Esophagus mucosa (tissue), 1 donor: ENCODE data around the gene ASMT. TPM values are rescaled to one million over a fixed set of nuclear protein-coding genes. Genes with fewer than 3 reads are reported as not detected.
"Not testable (repeated sequence)": the region's sequence is repeated elsewhere in the genome, so short reads cannot be mapped to it uniquely, and the experiment has no call there.

Experiments used
- ATAC-seq: fragments of 200-7000 bp; cut with Tn5 transposase; one replicate; pipeline ENCODE4 v1.9.1; 2020
- total RNA-seq: library from RNA; stranded (reverse); gene quantifications from one replicate; pipeline ENCODE4 v1.2.4, GENCODE V29; 2023
- donor health status: DM: yes; HTN: yes; CAD: no.

ASMT gene
- total RNA-seq, result not detected

GRCh38 chrX:1614927-1615326 lies at the start of gene ASMT:
TSS of gene ASMT (plus strand) at chrX:1615059. CDS start at chrX:1615200, 141 bp downstream.
- no peak for ATAC-seq

- not testable (repeated sequence) for ATAC-seq
Observed at GRCh38 chrX:1574181-1574580, 40.7 kb upstream of the ASMT start.

- ATAC-seq, result no peak
Observed at GRCh38 chrX:1576201-1576992, 38.5 kb upstream of the ASMT start.

GRCh38 chrX:1577845-1578244 lies 37.0 kb upstream of the ASMT start:
- ATAC-seq, result no peak

- no peak for ATAC-seq
Observed at GRCh38 chrX:1578511-1579173, 36.2 kb upstream of the ASMT start.

- peak; percentile 71 for ATAC-seq
Observed at GRCh38 chrX:1581132-1581531, 33.7 kb upstream of the ASMT start.

GRCh38 chrX:1582686-1583437 lies 32.0 kb upstream of the ASMT start:
- ATAC-seq, result peak; percentile 57

GRCh38 chrX:1584237-1585011 lies 30.4 kb upstream of the ASMT start:
- ATAC-seq, result no peak

- no peak for ATAC-seq
Observed at GRCh38 chrX:1587161-1587560, 27.7 kb upstream of the ASMT start.

GRCh38 chrX:1589356-1590130 lies 25.3 kb upstream of the ASMT start:
- no peak for ATAC-seq

- peak; percentile 96 for ATAC-seq
Observed at GRCh38 chrX:1591102-1591862, 23.6 kb upstream of the ASMT start, which contains the start of gene AKAP17A. TSS of gene AKAP17A (plus strand) at chrX:1591604. CDS start at chrX:1593463, 1,859 bp downstream.

GRCh38 chrX:1591863-1592469 lies 22.9 kb upstream of the ASMT start:
- ATAC-seq, result peak; percentile 47

GRCh38 chrX:1592470-1593142 lies 22.3 kb upstream of the ASMT start:
- ATAC-seq, result peak; percentile 18

GRCh38 chrX:1593286-1594271 lies 21.3 kb upstream of the ASMT start:
- no peak for ATAC-seq

GRCh38 chrX:1595711-1596060 lies 19.2 kb upstream of the ASMT start:
- ATAC-seq, result no peak

GRCh38 chrX:1596676-1597344 lies 18.0 kb upstream of the ASMT start:
- no peak for ATAC-seq

GRCh38 chrX:1597345-1598020 lies 17.4 kb upstream of the ASMT start:
- ATAC-seq, result no peak
